ENCODE measurements around the gene SH3PXD2B.

The SH3PXD2B gene

GRCh38 chr5:172383191-172383802 lies 71.0 kb downstream of the SH3PXD2B start:
- no peak for TF ChIP-seq CTCF (IDR thresholded peaks at IDR 0.05; ENCODE audit: insufficient read depth, low read depth, low read length, missing control alignments)
- DNase-seq (ENCODE audit: low read depth): peak; percentile 88
- no peak overlapping the region for H3K4me3 ChIP-seq (ENCODE audit: low read length)

- no peak for TF ChIP-seq CTCF (IDR thresholded peaks at IDR 0.05; ENCODE audit: insufficient read depth, low read depth, low read length, missing control alignments)
- peak; percentile 63 for DNase-seq (ENCODE audit: low read depth)
- no peak overlapping the region for H3K4me3 ChIP-seq (ENCODE audit: low read length)
Observed at GRCh38 chr5:172380987-172381643, 73.2 kb downstream of the SH3PXD2B start.

- no peak for DNase-seq (ENCODE audit: low read depth)
- TF ChIP-seq CTCF (IDR thresholded peaks at IDR 0.05; ENCODE audit: insufficient read depth, low read depth, low read length, missing control alignments): no peak
- no peak overlapping the region for H3K4me3 ChIP-seq (ENCODE audit: low read length)
Observed at GRCh38 chr5:172380301-172380986, 73.9 kb downstream of the SH3PXD2B start.

- H3K4me3 ChIP-seq (ENCODE audit: low read length): no peak overlapping the region
- TF ChIP-seq CTCF (IDR thresholded peaks at IDR 0.05; ENCODE audit: insufficient read depth, low read depth, low read length, missing control alignments): no peak
- no peak for DNase-seq (ENCODE audit: low read depth)
Observed at GRCh38 chr5:172379481-172379880, 74.8 kb downstream of the SH3PXD2B start.

GRCh38 chr5:172377856-172378255 lies 76.5 kb downstream of the SH3PXD2B start:
- no peak overlapping the region for H3K4me3 ChIP-seq (ENCODE audit: low read length)
- no peak for DNase-seq (ENCODE audit: low read depth)
- no peak for TF ChIP-seq CTCF (IDR thresholded peaks at IDR 0.05; ENCODE audit: insufficient read depth, low read depth, low read length, missing control alignments)

GRCh38 chr5:172377438-172377837 lies 76.9 kb downstream of the SH3PXD2B start:
- no peak overlapping the region for H3K4me3 ChIP-seq (ENCODE audit: low read length)
- TF ChIP-seq CTCF (IDR thresholded peaks at IDR 0.05; ENCODE audit: insufficient read depth, low read depth, low read length, missing control alignments): no peak
- no peak for DNase-seq (ENCODE audit: low read depth)
